Measurements from ENCODE around the gene NUP214. TPM values are rescaled to one million over a fixed set of nuclear protein-coding genes. Genes with fewer than 3 reads are reported as not detected.

Gene NUP214
- total and polyA plus RNA-seq, 2 of the 8 experiments (the other 6 are each of a cell fraction or from before 2014, with no cell fraction given): 28.6 to 50.2 TPM

DNA sequence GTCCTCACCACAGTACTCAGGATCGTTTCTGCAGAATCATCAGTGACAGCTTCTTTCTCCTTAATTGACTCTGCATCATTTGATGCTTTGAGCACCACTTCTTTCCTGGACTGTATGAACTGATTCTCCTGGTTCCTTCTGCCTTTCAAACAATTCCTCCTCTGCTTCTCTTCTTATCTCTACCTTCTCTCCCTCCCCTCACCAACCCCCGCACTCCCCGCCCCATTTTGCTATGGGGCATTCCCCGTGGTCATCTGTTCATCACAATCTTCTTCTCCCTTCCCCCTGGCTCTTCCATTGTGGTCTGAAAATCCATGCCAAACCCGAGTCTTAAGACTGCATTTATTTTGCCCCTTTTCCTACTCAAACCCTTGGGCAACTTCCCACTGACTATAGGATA is 93.0 kb downstream of the NUP214 start:
- Histone ChIP-seq H3K79me1 (ENCODE audit: low read depth, low read length) (no peaks in the 10 kb centered on the region), H4K91ac (replicated peaks; ENCODE audit: insufficient read length, low read length) (no peak overlapping the region), H3K27me3 (replicated peaks in 1 of 4; ENCODE audit: control insufficient read depth in 3 of 4, extremely low read depth in 1 of 4, insufficient read depth in 3 of 4, low read length in 3 of 4) (no peaks in the 10 kb centered on the region), H3K36me3 (ENCODE audit: control insufficient read depth in 2 of 4, insufficient read depth in 4 of 4, low read length in 3 of 4) (peaks cover 0 to 3% (median 1%) of the 10 kb centered on the region in 4 experiments; a peak in 3 of 8 replicates), H3K9ac (replicated peaks in 1 of 4; ENCODE audit: extremely low read depth in 1 of 4, low read depth in 3 of 4, low read length in 3 of 4) (no peak overlapping the region), H3K23ac (ENCODE audit: insufficient read length) (no peak overlapping the region), H4K20me1 (replicated peaks in 1 of 2; ENCODE audit: control insufficient read depth in 1 of 2, insufficient read depth in 2 of 2, low read length in 2 of 2) (no peaks in the 10 kb centered on the region), H2AFZ (ENCODE audit: low read length) (no peak overlapping the region), H3K4ac (replicated peaks; ENCODE audit: insufficient read length, low read depth, low read length) (no peak overlapping the region), H2BK20ac (ENCODE audit: low read length) (no peak overlapping the region), H2BK12ac (ENCODE audit: low read depth, low read length) (no peak overlapping the region), H2BK120ac (replicated peaks; ENCODE audit: low read depth, low read length) (no peak overlapping the region), H3K23me2 (ENCODE audit: low read depth, low read length) (no peaks in the 10 kb centered on the region), H4K8ac (ENCODE audit: extremely low read depth, insufficient read depth, low read length) (no peak overlapping the region), H4K5ac (ENCODE audit: insufficient read length, low read depth, low read length) (no peak overlapping the region), H3K4me3 (ENCODE audit: extremely low read depth in 1 of 4, insufficient read depth in 2 of 4, low read depth in 3 of 4, low read length in 4 of 4) (no peak overlapping the region), H3K18ac (ENCODE audit: extremely low read depth, low read length) (no peak overlapping the region), H2AK5ac (ENCODE audit: low read depth, low read length) (no peak overlapping the region), H3K56ac (replicated peaks; ENCODE audit: insufficient read length, low read depth, low read length) (no peak overlapping the region), H3K4me2 (ENCODE audit: insufficient read depth in 1 of 2, low read depth in 2 of 2, low read length in 2 of 2) (no peak overlapping the region), H3K14ac (ENCODE audit: insufficient read length) (no peak overlapping the region), H3K9me3 (ENCODE audit: insufficient read depth in 2 of 2, low read depth in 1 of 2, low read length in 1 of 2) (no peaks in the 10 kb centered on the region), H2BK5ac (ENCODE audit: low read depth, low read length) (no peak overlapping the region), H2BK15ac (ENCODE audit: low read length) (no peak overlapping the region), H3K27ac (ENCODE audit: low read depth, low read length) (no peak overlapping the region), H3K79me2 (ENCODE audit: control insufficient read depth in 1 of 2, insufficient read depth in 2 of 2, low read length in 2 of 2) (no peaks in the 10 kb centered on the region; a peak in 1 of 4 replicates), H3K4me1 (replicated peaks in 1 of 4; ENCODE audit: control insufficient read depth in 3 of 4, insufficient read depth in 4 of 4, low read length in 3 of 4) (peaks cover 0 to 3% (median 1%) of the 10 kb centered on the region in 4 experiments; a peak in 2 of 7 replicates)
- DNase-seq (ENCODE audit: low read depth in 1 of 2, low spot score in 2 of 2) (no peak), FAIRE-seq (no peak)
- 77% methylated on average over 3 of the region's 5 CpGs; no CpG with 5 or more reads in 1 of the 2 experiments for WGBS, 2 experiments (ENCODE audit: extremely low coverage in 1 of 2, insufficient coverage in 1 of 2, insufficient read length in 1 of 2, insufficient replicate concordance in 2 of 2, low coverage in 1 of 2, low lambda C conversion rate in 2 of 2, missing lambda C conversion rate in 1 of 2)
- ChIA-PET CTCF (ENCODE audit: partially characterized antibody) (interaction anchor here (1.1 to 2.2 kb wide), 5 partner anchors 9 to 119 kb away, joined by 3 to 14 read pairs (median 4); no protein-coding TSS in a partner anchor), POLR2A (ENCODE audit: partially characterized antibody) (interaction anchor here (1.1 to 1.6 kb wide), 3 partner anchors 9 to 93 kb away, joined by 3 to 4 read pairs (median 3); partner anchors contain the start of gene NUP214)

Data from H1 (cell line).